Fibroblast of skin of scalp (primary cell): Measurements from ENCODE around the gene RNF215. TPM values are rescaled to one million over a fixed set of nuclear protein-coding genes. Genes with fewer than 3 reads are reported as not detected.

ENCODE experiments used
- DNase-seq: peaks from one replicate; pipeline ENCODE4 v3.0.0-alpha.2; 2013
- polyA plus RNA-seq, 2 experiments: library from polyadenylated mRNA; unstranded; fragments of 120-200 nt; gene quantifications; one replicate each; pipeline ENCODE4 v1.2.1, GENCODE V29; 2013; ENCODE audit not compliant: insufficient read length in 2 of 2

RNF215 gene
- polyA plus RNA-seq (2013, experiment 1 of 2; ENCODE audit: insufficient read length), result 23.9 TPM
- 22.1 TPM for polyA plus RNA-seq (2013, experiment 2 of 2; ENCODE audit: insufficient read length)

- peak; percentile 82 for DNase-seq
These were observed at the start of gene RNF215 for GRCh38 chr22:30386960-30387827. TSS of gene RNF215 (minus strand) at chr22:30387411. CDS start at chr22:30387313, 98 bp downstream.

- DNase-seq, result no peak
These were observed 49.0 kb upstream of the RNF215 start for GRCh38 chr22:30436196-30436595.

GRCh38 chr22:30435674-30436126 is 48.5 kb upstream of the RNF215 start:
- DNase-seq, result no peak

- no peak for DNase-seq
These were observed 47.6 kb upstream of the RNF215 start for GRCh38 chr22:30434843-30435242.

GRCh38 chr22:30433773-30434172 is 46.6 kb upstream of the RNF215 start:
- DNase-seq, result no peak

GRCh38 chr22:30433227-30433626 is 46.0 kb upstream of the RNF215 start:
- DNase-seq, result no peak

GRCh38 chr22:30432520-30432919 is 45.3 kb upstream of the RNF215 start:
- no peak for DNase-seq

GRCh38 chr22:30432096-30432495 is 44.9 kb upstream of the RNF215 start:
- DNase-seq, result no peak

- no peak for DNase-seq
These were observed 43.7 kb upstream of the RNF215 start for GRCh38 chr22:30430933-30431332.

- DNase-seq, result no peak
These were observed 42.7 kb upstream of the RNF215 start for GRCh38 chr22:30429887-30430286.

GRCh38 chr22:30427871-30428270 is 40.7 kb upstream of the RNF215 start:
- no peak for DNase-seq

- DNase-seq, result peak; percentile 81
These were observed 39.5 kb upstream of the RNF215 start for GRCh38 chr22:30426388-30427353.

GRCh38 chr22:30425616-30426387 is 38.6 kb upstream of the RNF215 start, which contains the start of gene MTFP1:
TSS of gene MTFP1 (plus strand) at chr22:30425768. CDS start at chr22:30425880, 112 bp downstream.
- peak; percentile 76 for DNase-seq

- no peak for DNase-seq
These were observed 38.1 kb upstream of the RNF215 start for GRCh38 chr22:30425327-30425615.

- DNase-seq, result peak; percentile 44
These were observed 37.5 kb upstream of the RNF215 start for GRCh38 chr22:30424534-30425326.

- DNase-seq, result peak; percentile 100
These were observed 36.8 kb upstream of the RNF215 start for GRCh38 chr22:30423959-30424533.

- no peak for DNase-seq
These were observed 36.2 kb upstream of the RNF215 start for GRCh38 chr22:30423301-30423958.

- peak; percentile 94 for DNase-seq
These were observed 35.5 kb upstream of the RNF215 start for GRCh38 chr22:30422481-30423300.

- DNase-seq, result no peak
These were observed 34.7 kb upstream of the RNF215 start for GRCh38 chr22:30421695-30422480.
